ENCODE measurements around the gene TMIE. TPM values are rescaled to one million over a fixed set of nuclear protein-coding genes. Genes with fewer than 3 reads are reported as not detected.
A peak's percentile ranks its signal among the peaks of the same experiment; 100 is the strongest.

TMIE gene
- polyA plus RNA-seq, 3 donors, result not detected

GRCh38 chr3:46699676-46700523 is 1.3 kb upstream of the TMIE start:
- Histone ChIP-seq H3K9me3 (replicated peaks in 1 of 2; ENCODE audit: control insufficient read depth in 1 of 2, insufficient read depth in 1 of 2, low read length in 2 of 2) (no peaks in the 10 kb centered on the region), H3K36me3 (replicated peaks in 1 of 2; ENCODE audit: control insufficient read depth in 1 of 2, insufficient read depth in 2 of 2, low read length in 2 of 2) (no peaks in the 10 kb centered on the region), H3K4me2 (replicated peaks; ENCODE audit: extremely low read depth, low read length, poor library complexity, severe bottlenecking) (peak overlapping the region; percentile 50), H3K4me3 (replicated peaks in 1 of 3; ENCODE audit: low read depth in 2 of 3, low read length in 3 of 3) (peak overlapping the region in 1 of 3 experiments; percentile 52), H3K4me1 (ENCODE audit: control insufficient read depth in 1 of 2, insufficient read depth in 2 of 2, low read length in 2 of 2) (peaks cover 44 to 52% of the 10 kb centered on the region in 2 donors), H3K9ac (ENCODE audit: insufficient read depth, low read length, poor library complexity, severe bottlenecking) (no peak overlapping the region), H3K79me2 (ENCODE audit: insufficient read depth, low read length) (no peaks in the 10 kb centered on the region), H2AFZ (ENCODE audit: insufficient read depth, low read depth, low read length, poor library complexity, severe bottlenecking) (no peak overlapping the region), H4K20me1 (ENCODE audit: insufficient read depth, low read length) (peaks cover 14% of the 10 kb centered on the region), H3K27ac (ENCODE audit: low read depth in 1 of 2, low read length in 2 of 2) (no peak overlapping the region), H3K27me3 (ENCODE audit: control insufficient read depth in 2 of 2, insufficient read depth in 2 of 2, low read length in 2 of 2) (peaks cover 8 to 27% of the 10 kb centered on the region in 2 donors)
- intact Hi-C loops (cut with micrococcal nuclease), result loop anchor here in 1 of 2 donors (10.0 kb wide), 2 partner anchors 275 to 625 kb away; partner anchors contain the start of genes CCDC12 and NBEAL2
- Mint-ChIP-seq H3K27ac (peak overlapping the region in 6 of 7 donors; percentile 13 to 85 (median 52)), H3K4me1 (peaks cover 48% of the 10 kb centered on the region), H3K27me3 (ENCODE audit: low read depth in 3 of 3) (peaks cover 27 to 38% (median 36%) of the 10 kb centered on the region in 3 donors), H3K9me3 (peaks cover 0 to 4% (median 0%) of the 10 kb centered on the region in 7 donors), H3K36me3 (peaks cover 0 to 6% of the 10 kb centered on the region in 2 donors), H3K4me3 (peak overlapping the region; percentile 4 to 76)
- no peak for TF ChIP-seq CTCF (IDR thresholded peaks at IDR 0.05)
- DNase-seq, result peak; percentile 86 to 91 (median 88)
- 73% methylated on average over 7 of the region's 8 CpGs for WGBS (ENCODE audit: insufficient coverage)

- H3K27ac Mint-ChIP-seq, result no peak overlapping the region
Observed at GRCh38 chr3:46700772-46701171, 420 bp upstream of the TMIE start.

More at GRCh38 chr3:46700772-46701171, 420 bp upstream of the TMIE start:
- H3K9me3 ChIP-seq (replicated peaks in 1 of 2; ENCODE audit: control insufficient read depth in 1 of 2, insufficient read depth in 1 of 2, low read length in 2 of 2), result no peaks in the 10 kb centered on the region
- peaks cover 39% of the 10 kb centered on the region for H3K4me1 Mint-ChIP-seq
- peaks cover 0 to 4% (median 0%) of the 10 kb centered on the region in 7 donors for H3K9me3 Mint-ChIP-seq
- peaks cover 13% of the 10 kb centered on the region for H4K20me1 ChIP-seq (ENCODE audit: insufficient read depth, low read length)
- no peak overlapping the region for H2AFZ ChIP-seq (ENCODE audit: insufficient read depth, low read depth, low read length, poor library complexity, severe bottlenecking)
- H3K79me2 ChIP-seq (ENCODE audit: insufficient read depth, low read length), result no peaks in the 10 kb centered on the region
- peaks cover 8 to 27% of the 10 kb centered on the region in 2 donors for H3K27me3 ChIP-seq (ENCODE audit: control insufficient read depth in 2 of 2, insufficient read depth in 2 of 2, low read length in 2 of 2)
- peak overlapping the region; percentile 53 for H3K4me2 ChIP-seq (replicated peaks; ENCODE audit: extremely low read depth, low read length, poor library complexity, severe bottlenecking)
- H3K36me3 ChIP-seq (replicated peaks in 1 of 2; ENCODE audit: control insufficient read depth in 1 of 2, insufficient read depth in 2 of 2, low read length in 2 of 2), result no peaks in the 10 kb centered on the region
- no peak overlapping the region for H3K27ac ChIP-seq (ENCODE audit: low read depth in 1 of 2, low read length in 2 of 2)
- intact Hi-C loops (cut with micrococcal nuclease), result loop anchor here in 1 of 2 donors (10.0 kb wide), 1 partner anchor 624 kb away; no protein-coding TSS in a partner anchor
- H3K27me3 Mint-ChIP-seq (ENCODE audit: low read depth in 3 of 3), result peaks cover 29 to 41% (median 38%) of the 10 kb centered on the region in 3 donors
- peak overlapping the region; percentile 39 to 76 for H3K4me3 Mint-ChIP-seq
- no peak overlapping the region for H3K4me3 ChIP-seq (replicated peaks in 1 of 3; ENCODE audit: low read depth in 2 of 3, low read length in 3 of 3)
- peaks cover 0 to 6% of the 10 kb centered on the region in 2 donors for H3K36me3 Mint-ChIP-seq
- no peak overlapping the region for H3K9ac ChIP-seq (ENCODE audit: insufficient read depth, low read length, poor library complexity, severe bottlenecking)
- peaks cover 35 to 44% of the 10 kb centered on the region in 2 donors for H3K4me1 ChIP-seq (ENCODE audit: control insufficient read depth in 1 of 2, insufficient read depth in 2 of 2, low read length in 2 of 2)
- no peak for TF ChIP-seq CTCF (IDR thresholded peaks at IDR 0.05)
- 73% methylated on average over 2 of the region's 4 CpGs for WGBS (ENCODE audit: insufficient coverage)
- DNase-seq, result no peak
